GM12865 (cell line): ENCODE data around the gene CRAMP1.

Source experiments
- DNase-seq: peaks from one replicate; pipeline ENCODE4 v3.0.0; 2010; ENCODE audit warnings: low read depth
- H3K4me3 ChIP-seq: 2 replicates; pipeline ENCODE4 v1.5.1; 2011; ENCODE audit warnings: mild to moderate bottlenecking, low read depth, low read length, control low read depth
- CTCF ChIP-seq: IDR thresholded peaks from 2 replicates; pipeline ENCODE4 v1.5.1; 2011; ENCODE audit warnings: low read length, control low read depth, low read depth, inconsistent platforms; ENCODE audit not compliant: insufficient read depth; ENCODE audit errors: missing control alignments

Gene CRAMP1

GRCh38 chr16:1688807-1689560, 76.8 kb downstream of the CRAMP1 start:
- H3K4me3 ChIP-seq = no peak overlapping the region
- no peak for TF ChIP-seq CTCF
- no peak for DNase-seq

GRCh38 chr16:1689853-1690252, 77.7 kb downstream of the CRAMP1 start:
- DNase-seq = no peak
- TF ChIP-seq CTCF = no peak
- no peak overlapping the region for H3K4me3 ChIP-seq

GRCh38 chr16:1690810-1691209, 78.7 kb downstream of the CRAMP1 start:
- no peak overlapping the region for H3K4me3 ChIP-seq
- DNase-seq = no peak
- TF ChIP-seq CTCF = no peak

GRCh38 chr16:1691276-1691675, 79.1 kb downstream of the CRAMP1 start:
- TF ChIP-seq CTCF = no peak
- DNase-seq = no peak
- H3K4me3 ChIP-seq = no peak overlapping the region

GRCh38 chr16:1691956-1692355, 79.8 kb downstream of the CRAMP1 start:
- no peak overlapping the region for H3K4me3 ChIP-seq
- DNase-seq = no peak
- TF ChIP-seq CTCF = no peak

- no peak for TF ChIP-seq CTCF
- H3K4me3 ChIP-seq = no peak overlapping the region
- no peak for DNase-seq
Measured at GRCh38 chr16:1696863-1697262, 84.7 kb downstream of the CRAMP1 start.

- DNase-seq = no peak
- H3K4me3 ChIP-seq = no peak overlapping the region
- TF ChIP-seq CTCF = no peak
Measured at GRCh38 chr16:1698680-1699079, 86.5 kb downstream of the CRAMP1 start.
